K562 (cell line): ENCODE results near the gene SLC13A4. TPM values are rescaled to one million over a fixed set of nuclear protein-coding genes. Genes with fewer than 3 reads are reported as not detected.

Experiments used
- ARHGAP35 ChIP-seq: fragments of 450-650 bp; IDR thresholded peaks from 2 replicates; pipeline ENCODE4 v1.6.1; 2018; ENCODE audit not compliant: partially characterized antibody
- CBFA2T3 ChIP-seq: fragments of 450-650 bp; IDR thresholded peaks from 2 replicates; pipeline ENCODE4 v1.6.1; 2017
- HDAC8 ChIP-seq: fragments of 450-650 bp; IDR thresholded peaks from 2 replicates; pipeline ENCODE4 v1.6.1; 2016; ENCODE audit warnings: mild to moderate bottlenecking, missing genetic modification characterization, moderate library complexity, missing compliant biosample characterization
- IFI16 ChIP-seq: fragments of 250-450 bp; sonication (Bioruptor Pico); IDR thresholded peaks from 2 replicates; pipeline ENCODE4 v2.1.2; 2022; ENCODE audit warnings: mild to moderate bottlenecking, inconsistent platforms
- KLF6 ChIP-seq: fragments of 250-450 bp; sonication (Bioruptor Pico); IDR thresholded peaks from 2 replicates; pipeline ENCODE4 v1.4.0; 2020; ENCODE audit warnings: mild to moderate bottlenecking, moderate library complexity, borderline replicate concordance
- LCOR ChIP-seq: sonication (generic); formaldehyde crosslinking; IDR thresholded peaks from 2 replicates; pipeline ENCODE4 v1.8.0; 2022; ENCODE audit warnings: mild to moderate bottlenecking, missing genetic modification reagents
- MYBL2 ChIP-seq, 2 experiments: fragments of 450-650 bp in 1 of 2; sonication (generic) in 1 of 2; formaldehyde crosslinking in 1 of 2; IDR thresholded peaks; 2 replicates each; pipeline versions ENCODE4 v1.6.1 to v1.8.1; 2017 to 2022; ENCODE audit warnings: borderline replicate concordance in 1 of 2, inconsistent platforms in 1 of 2, low read depth in 1 of 2, mild to moderate bottlenecking in 1 of 2, missing genetic modification reagents in 1 of 2, moderate library complexity in 1 of 2
- NEUROD1 ChIP-seq: fragments of 150-350 bp; IDR thresholded peaks from 2 replicates; pipeline ENCODE4 v1.6.1; 2014; ENCODE audit warnings: borderline replicate concordance, low read length, low read depth; ENCODE audit not compliant: partially characterized antibody
- NFIC ChIP-seq: fragments of 450-650 bp; IDR thresholded peaks from 2 replicates; pipeline ENCODE4 v1.6.1; 2017; ENCODE audit warnings: mild to moderate bottlenecking, inconsistent platforms
- PHF8 ChIP-seq: fragments of 200-600 bp; sonication (generic); IDR thresholded peaks from 2 replicates; pipeline ENCODE4 v1.6.1; 2012; ENCODE audit warnings: mixed run types, mild to moderate bottlenecking, inconsistent platforms, low read length, moderate library complexity, borderline replicate concordance
- RBBP5 ChIP-seq: fragments of 200-600 bp; sonication (generic); IDR thresholded peaks from 2 replicates; pipeline ENCODE4 v1.6.1; 2012; ENCODE audit warnings: borderline replicate concordance, mild to moderate bottlenecking, low read length, control low read depth, inconsistent platforms; ENCODE audit not compliant: insufficient read depth, poor library complexity, severe bottlenecking
- SAFB2 ChIP-seq: fragments of 200-400 bp; formaldehyde crosslinking; IDR thresholded peaks from 2 replicates; pipeline ENCODE4 v1.6.1; 2018; ENCODE audit warnings: borderline replicate concordance, low read length, low read depth, moderate library complexity; ENCODE audit not compliant: severe bottlenecking
- SMAD3 ChIP-seq: fragments of 450-650 bp; formaldehyde crosslinking; conservative IDR thresholded peaks from 2 replicates; pipeline ENCODE4 v1.4.0; 2020; ENCODE audit warnings: mild to moderate bottlenecking
- TEAD4 ChIP-seq, 2 experiments: sonication (generic) in 1 of 2; formaldehyde crosslinking in 1 of 2; IDR thresholded peaks; 2 replicates each; pipeline versions ENCODE4 v1.6.1 to v1.8.0; 2012 to 2022; ENCODE audit warnings: borderline replicate concordance in 1 of 2, inconsistent platforms in 1 of 2, low read length in 1 of 2, mild to moderate bottlenecking in 1 of 2, missing genetic modification reagents in 1 of 2
- TGIF2 ChIP-seq: sonication (generic); formaldehyde crosslinking; IDR thresholded peaks from 2 replicates; pipeline ENCODE4 v1.8.1; 2022; ENCODE audit warnings: mild to moderate bottlenecking, missing genetic modification reagents, moderate library complexity
- ZNF41 ChIP-seq: fragments of 250-450 bp; sonication (Bioruptor Pico); conservative IDR thresholded peaks from 2 replicates; pipeline ENCODE4 v1.4.0; 2020; ENCODE audit warnings: mild to moderate bottlenecking
- ZNF561 ChIP-seq: fragments of 450-650 bp; formaldehyde crosslinking; conservative IDR thresholded peaks from 2 replicates; pipeline ENCODE4 v1.4.0; 2020; ENCODE audit warnings: mild to moderate bottlenecking, moderate library complexity
- polyA plus RNA-seq, 8 experiments: library from polyadenylated mRNA; depleted of rRNA in 4 of 8; stranded (reverse) in 5 of 8; unstranded in 3 of 8; fragments of >200 nt; fragmentation: Nextera tagmentation in 2 of 8; fragmentation: Illumina TruSeq in 1 of 8; extraction: Ambion mirVana in 2 of 8; extraction: Trizol in 1 of 8; gene quantifications; 2 replicates each; pipeline versions ENCODE4 v1.2.1 to v1.2.3, GENCODE V29; 2011 to 2014; ENCODE audit warnings: inconsistent platforms in 1 of 8, missing spikeins in 1 of 8
- total RNA-seq, 7 experiments: library from RNA; depleted of rRNA in 6 of 7; stranded (reverse); fragments of >200 nt in 6 of 7; fragmentation: Illumina TruSeq in 2 of 7; extraction: Trizol in 2 of 7; gene quantifications; 2 replicates each; pipeline versions ENCODE4 v1.2.1 to v1.2.3, GENCODE V29; 2011 to 2021; ENCODE audit warnings: low replicate concordance in 1 of 7
- TF ChIP-seq, protein P1 (sequence below): fragments of 450-650 bp; IDR thresholded peaks from 2 replicates; pipeline ENCODE4 v1.6.1; 2016; ENCODE audit warnings: mild to moderate bottlenecking
- TF ChIP-seq, protein P2 (sequence below): fragments of 450-650 bp; IDR thresholded peaks from 2 replicates; pipeline ENCODE4 v1.6.1; 2016; ENCODE audit warnings: low read depth, mild to moderate bottlenecking, moderate library complexity
- TF ChIP-seq, protein P3 (sequence below): fragments of 450-650 bp; formaldehyde crosslinking; IDR thresholded peaks from 2 replicates; pipeline ENCODE4 v1.4.0; 2020; ENCODE audit warnings: mild to moderate bottlenecking, mixed read lengths
- TF ChIP-seq, protein P4 (sequence below): sonication (generic); IDR thresholded peaks from 2 replicates; pipeline ENCODE4 v1.6.1; 2016

SLC13A4 gene
- total and polyA plus RNA-seq, 9 of the 15 experiments (the other 6 are each of a cell fraction or from before 2014, with no cell fraction given): 0.11 to 1.0 (median 0.36) TPM

DNA sequence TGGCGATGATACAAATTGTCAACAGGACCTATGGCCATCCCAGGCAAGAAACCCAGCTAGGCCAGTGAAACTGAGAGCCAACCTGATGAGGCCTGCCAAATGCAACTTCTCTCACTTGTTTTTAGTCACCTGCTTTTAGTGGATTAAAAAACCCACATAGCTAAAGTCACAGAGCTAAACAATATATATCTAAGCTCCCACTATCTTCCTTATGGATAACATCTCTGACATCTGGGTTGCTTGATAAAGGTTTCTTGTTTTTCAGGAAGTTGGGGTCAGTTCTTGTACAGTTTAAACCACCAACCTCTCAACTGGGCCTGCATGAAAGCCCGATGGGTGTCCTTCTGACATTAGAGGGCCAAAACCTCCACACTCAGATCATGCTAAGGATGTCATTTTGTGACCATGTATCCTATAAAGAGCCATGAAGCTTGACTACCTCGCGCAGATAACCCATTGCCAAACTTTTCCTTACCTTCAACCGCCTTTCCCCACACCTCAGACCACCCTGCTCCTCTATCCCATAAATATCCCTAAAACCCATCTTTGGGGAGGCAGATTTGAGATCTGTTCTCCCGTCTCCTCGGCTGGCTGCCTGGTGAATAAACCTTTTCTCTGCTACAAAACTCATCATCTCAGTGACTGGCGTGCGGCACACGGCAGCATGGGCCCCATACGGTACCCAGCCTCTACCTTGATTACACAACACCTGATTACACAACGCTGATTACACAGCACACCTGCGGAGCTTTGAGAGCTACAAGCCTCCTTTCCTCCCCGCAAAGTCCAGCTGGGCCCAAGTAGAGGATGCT, 66.5 kb downstream of the SLC13A4 start (continued):
- no peak; the same call in 1 of the 2 replicates for TF ChIP-seq ZNF41 (CRISPR knock-in tag)
- TF ChIP-seq NFIC: no peak
- no peak for TF ChIP-seq SAFB2
- TF ChIP-seq RBBP5: no peak
- peak; percentile 52; the same call in 1 of the 2 replicates for TF ChIP-seq KLF6 (CRISPR knock-in tag)
- TF ChIP-seq, protein P1, sequence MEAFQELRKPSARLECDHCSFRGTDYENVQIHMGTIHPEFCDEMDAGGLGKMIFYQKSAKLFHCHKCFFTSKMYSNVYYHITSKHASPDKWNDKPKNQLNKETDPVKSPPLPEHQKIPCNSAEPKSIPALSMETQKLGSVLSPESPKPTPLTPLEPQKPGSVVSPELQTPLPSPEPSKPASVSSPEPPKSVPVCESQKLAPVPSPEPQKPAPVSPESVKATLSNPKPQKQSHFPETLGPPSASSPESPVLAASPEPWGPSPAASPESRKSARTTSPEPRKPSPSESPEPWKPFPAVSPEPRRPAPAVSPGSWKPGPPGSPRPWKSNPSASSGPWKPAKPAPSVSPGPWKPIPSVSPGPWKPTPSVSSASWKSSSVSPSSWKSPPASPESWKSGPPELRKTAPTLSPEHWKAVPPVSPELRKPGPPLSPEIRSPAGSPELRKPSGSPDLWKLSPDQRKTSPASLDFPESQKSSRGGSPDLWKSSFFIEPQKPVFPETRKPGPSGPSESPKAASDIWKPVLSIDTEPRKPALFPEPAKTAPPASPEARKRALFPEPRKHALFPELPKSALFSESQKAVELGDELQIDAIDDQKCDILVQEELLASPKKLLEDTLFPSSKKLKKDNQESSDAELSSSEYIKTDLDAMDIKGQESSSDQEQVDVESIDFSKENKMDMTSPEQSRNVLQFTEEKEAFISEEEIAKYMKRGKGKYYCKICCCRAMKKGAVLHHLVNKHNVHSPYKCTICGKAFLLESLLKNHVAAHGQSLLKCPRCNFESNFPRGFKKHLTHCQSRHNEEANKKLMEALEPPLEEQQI: peak; percentile 34; the same call in 1 of the 2 replicates
- no peak for TF ChIP-seq ARHGAP35
- TF ChIP-seq, protein P2, sequence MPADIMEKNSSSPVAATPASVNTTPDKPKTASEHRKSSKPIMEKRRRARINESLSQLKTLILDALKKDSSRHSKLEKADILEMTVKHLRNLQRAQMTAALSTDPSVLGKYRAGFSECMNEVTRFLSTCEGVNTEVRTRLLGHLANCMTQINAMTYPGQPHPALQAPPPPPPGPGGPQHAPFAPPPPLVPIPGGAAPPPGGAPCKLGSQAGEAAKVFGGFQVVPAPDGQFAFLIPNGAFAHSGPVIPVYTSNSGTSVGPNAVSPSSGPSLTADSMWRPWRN: no peak
- peak; percentile 60 for TF ChIP-seq CBFA2T3
- peak; percentile 88 for TF ChIP-seq TEAD4 (IDR thresholded peaks at IDR 0.05; ENCODE audit: low read length)
- TF ChIP-seq TEAD4 (CRISPR knock-in tag; IDR thresholded peaks at IDR 0.05; ENCODE audit: borderline replicate concordance): no peak
- TF ChIP-seq HDAC8: no peak
- no peak for TF ChIP-seq TGIF2
- TF ChIP-seq, protein P3, sequence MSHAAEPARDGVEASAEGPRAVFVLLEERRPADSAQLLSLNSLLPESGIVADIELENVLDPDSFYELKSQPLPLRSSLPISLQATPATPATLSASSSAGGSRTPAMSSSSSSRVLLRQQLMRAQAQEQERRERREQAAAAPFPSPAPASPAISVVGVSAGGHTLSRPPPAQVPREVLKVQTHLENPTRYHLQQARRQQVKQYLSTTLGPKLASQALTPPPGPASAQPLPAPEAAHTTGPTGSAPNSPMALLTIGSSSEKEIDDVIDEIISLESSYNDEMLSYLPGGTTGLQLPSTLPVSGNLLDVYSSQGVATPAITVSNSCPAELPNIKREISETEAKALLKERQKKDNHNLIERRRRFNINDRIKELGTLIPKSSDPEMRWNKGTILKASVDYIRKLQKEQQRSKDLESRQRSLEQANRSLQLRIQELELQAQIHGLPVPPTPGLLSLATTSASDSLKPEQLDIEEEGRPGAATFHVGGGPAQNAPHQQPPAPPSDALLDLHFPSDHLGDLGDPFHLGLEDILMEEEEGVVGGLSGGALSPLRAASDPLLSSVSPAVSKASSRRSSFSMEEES: no peak
- no peak for TF ChIP-seq PHF8
- TF ChIP-seq IFI16 (CRISPR knock-in tag): no peak
- TF ChIP-seq MYBL2 (IDR thresholded peaks at IDR 0.05; ENCODE audit: low read depth): no peak
- no peak for TF ChIP-seq MYBL2 (CRISPR knock-in tag; IDR thresholded peaks at IDR 0.05; ENCODE audit: borderline replicate concordance)
- no peak for TF ChIP-seq NEUROD1
- no peak for TF ChIP-seq ZNF561 (CRISPR knock-in tag)
- TF ChIP-seq, protein P4, sequence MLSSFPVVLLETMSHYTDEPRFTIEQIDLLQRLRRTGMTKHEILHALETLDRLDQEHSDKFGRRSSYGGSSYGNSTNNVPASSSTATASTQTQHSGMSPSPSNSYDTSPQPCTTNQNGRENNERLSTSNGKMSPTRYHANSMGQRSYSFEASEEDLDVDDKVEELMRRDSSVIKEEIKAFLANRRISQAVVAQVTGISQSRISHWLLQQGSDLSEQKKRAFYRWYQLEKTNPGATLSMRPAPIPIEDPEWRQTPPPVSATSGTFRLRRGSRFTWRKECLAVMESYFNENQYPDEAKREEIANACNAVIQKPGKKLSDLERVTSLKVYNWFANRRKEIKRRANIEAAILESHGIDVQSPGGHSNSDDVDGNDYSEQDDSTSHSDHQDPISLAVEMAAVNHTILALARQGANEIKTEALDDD: peak; percentile 71
- no peak; the same call in 1 of the 2 replicates for TF ChIP-seq SMAD3 (CRISPR knock-in tag)
- no peak for TF ChIP-seq LCOR
